Fibroblast of lung (primary cell): ENCODE results near the gene GCLM. TPM values are rescaled to one million over a fixed set of nuclear protein-coding genes. Genes with fewer than 3 reads are reported as not detected.

ENCODE experiments used
- DNase-seq, 2 donors: peaks; one replicate each; pipeline versions ENCODE4 v3.0.0 to v3.0.0-alpha.2; 2010; ENCODE audit warnings: low read depth in 2 of 2
- H2AFZ ChIP-seq: 2 replicates; pipeline ENCODE4 v1.5.1; 2012; ENCODE audit warnings: low read length, control low read depth, inconsistent platforms
- H3K27ac ChIP-seq: 2 replicates; pipeline ENCODE4 v1.5.1; 2011; ENCODE audit warnings: low read length, control low read depth; ENCODE audit not compliant: insufficient read depth
- H3K27me3 ChIP-seq: 2 replicates; pipeline ENCODE4 v1.5.1; 2011; ENCODE audit warnings: mild to moderate bottlenecking, low read length; ENCODE audit not compliant: control insufficient read depth, insufficient read depth
- H3K36me3 ChIP-seq: 2 replicates; pipeline ENCODE4 v1.5.1; 2011; ENCODE audit warnings: low read length; ENCODE audit not compliant: control insufficient read depth, insufficient read depth
- H3K4me1 ChIP-seq: 2 replicates; pipeline ENCODE4 v1.5.1; 2011; ENCODE audit warnings: low read length; ENCODE audit not compliant: control insufficient read depth, insufficient read depth; ENCODE audit errors: extremely low read depth
- H3K4me2 ChIP-seq: 2 replicates; pipeline ENCODE4 v1.5.1; 2011; ENCODE audit warnings: low read length, control low read depth; ENCODE audit not compliant: insufficient read depth; ENCODE audit errors: extremely low read depth
- H3K4me3 ChIP-seq, 4 experiments: fragments of 200-600 bp in 1 of 4; sonication (generic) in 1 of 4; replicated peaks in 1 of 4; 2 replicates each; pipeline ENCODE4 v1.5.1; 2011 to 2016; ENCODE audit warnings: low read length in 4 of 4, low read depth in 3 of 4, mild to moderate bottlenecking in 3 of 4, control low read depth in 2 of 4, inconsistent platforms in 1 of 4, mixed read lengths in 1 of 4; ENCODE audit not compliant: insufficient read depth in 1 of 4; ENCODE audit errors: control extremely low read depth in 1 of 4
- H3K79me2 ChIP-seq: 2 replicates; pipeline ENCODE4 v1.5.1; 2012; ENCODE audit warnings: mild to moderate bottlenecking, low read length, inconsistent platforms; ENCODE audit not compliant: control insufficient read depth, insufficient read depth
- H3K9ac ChIP-seq: 2 replicates; pipeline ENCODE4 v1.5.1; 2011; ENCODE audit warnings: mild to moderate bottlenecking, low read length, control low read depth; ENCODE audit not compliant: insufficient read depth
- H3K9me3 ChIP-seq: 2 replicates; pipeline ENCODE4 v1.5.1; 2012; ENCODE audit warnings: low read depth, low read length; ENCODE audit not compliant: control insufficient read depth, insufficient read depth
- H4K20me1 ChIP-seq: 2 replicates; pipeline ENCODE4 v1.5.1; 2011; ENCODE audit warnings: low read length; ENCODE audit not compliant: control insufficient read depth, insufficient read depth; ENCODE audit errors: extremely low read depth
- EZH2 ChIP-seq: IDR thresholded peaks from 2 replicates; pipeline ENCODE4 v1.5.1; 2012; ENCODE audit warnings: low read length, control low read depth, mild to moderate bottlenecking; ENCODE audit errors: missing control alignments
- polyA plus RNA-seq, 2 donors: library from polyadenylated mRNA; depleted of rRNA in 1 of 2; stranded (reverse) in 1 of 2; unstranded in 1 of 2; fragments of >200 nt; gene quantifications; 2 replicates each; pipeline ENCODE4 v1.2.1, GENCODE V29; 2011 to 2012; ENCODE audit warnings: missing spikeins in 1 of 2
- total RNA-seq: library from RNA; depleted of rRNA; stranded (reverse); fragments of >200 nt; gene quantifications from 2 replicates; pipeline ENCODE4 v1.2.1, GENCODE V29; 2014
- TF ChIP-seq, protein P1 (sequence below), 2 donors: IDR thresholded peaks in 1 of 2; conservative IDR thresholded peaks in 1 of 2; 1 replicate in 1 of 2; 2 replicates in 1 of 2; pipeline ENCODE4 v1.5.1; 2011 to 2012; ENCODE audit warnings: low read length in 2 of 2, control low read depth in 1 of 2, inconsistent platforms in 1 of 2, low read depth in 1 of 2, mild to moderate bottlenecking in 1 of 2

The GCLM gene
- total and polyA plus RNA-seq, 2 donors (not counting 1 experiment from before 2014, with no cell fraction given) = 28.6 to 45.4 TPM

- Histone ChIP-seq H3K9me3 (no peaks in the 10 kb centered on the region), H3K4me1 (peaks cover 11% of the 10 kb centered on the region), H3K4me3 (no peak overlapping the region), H3K9ac (no peak overlapping the region), H3K36me3 (no peaks in the 10 kb centered on the region), H3K27ac (no peak overlapping the region), H3K4me2 (no peak overlapping the region), H4K20me1 (no peaks in the 10 kb centered on the region), H3K27me3 (no peaks in the 10 kb centered on the region), H2AFZ (no peak overlapping the region), H3K79me2 (no peaks in the 10 kb centered on the region)
- TF ChIP-seq, protein P1, sequence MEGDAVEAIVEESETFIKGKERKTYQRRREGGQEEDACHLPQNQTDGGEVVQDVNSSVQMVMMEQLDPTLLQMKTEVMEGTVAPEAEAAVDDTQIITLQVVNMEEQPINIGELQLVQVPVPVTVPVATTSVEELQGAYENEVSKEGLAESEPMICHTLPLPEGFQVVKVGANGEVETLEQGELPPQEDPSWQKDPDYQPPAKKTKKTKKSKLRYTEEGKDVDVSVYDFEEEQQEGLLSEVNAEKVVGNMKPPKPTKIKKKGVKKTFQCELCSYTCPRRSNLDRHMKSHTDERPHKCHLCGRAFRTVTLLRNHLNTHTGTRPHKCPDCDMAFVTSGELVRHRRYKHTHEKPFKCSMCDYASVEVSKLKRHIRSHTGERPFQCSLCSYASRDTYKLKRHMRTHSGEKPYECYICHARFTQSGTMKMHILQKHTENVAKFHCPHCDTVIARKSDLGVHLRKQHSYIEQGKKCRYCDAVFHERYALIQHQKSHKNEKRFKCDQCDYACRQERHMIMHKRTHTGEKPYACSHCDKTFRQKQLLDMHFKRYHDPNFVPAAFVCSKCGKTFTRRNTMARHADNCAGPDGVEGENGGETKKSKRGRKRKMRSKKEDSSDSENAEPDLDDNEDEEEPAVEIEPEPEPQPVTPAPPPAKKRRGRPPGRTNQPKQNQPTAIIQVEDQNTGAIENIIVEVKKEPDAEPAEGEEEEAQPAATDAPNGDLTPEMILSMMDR (conservative IDR thresholded peaks at IDR 0.05 in 1 of 2, IDR thresholded peaks at IDR 0.05 in 1 of 2; ENCODE audit: low read depth in 1 of 2, low read length in 2 of 2) = no peak
- no peak for TF ChIP-seq EZH2
- peak; percentile 90 to 91 for DNase-seq
Measured at GRCh38 chr1:93839307-93839706, 69.9 kb downstream of the GCLM start.

DNA sequence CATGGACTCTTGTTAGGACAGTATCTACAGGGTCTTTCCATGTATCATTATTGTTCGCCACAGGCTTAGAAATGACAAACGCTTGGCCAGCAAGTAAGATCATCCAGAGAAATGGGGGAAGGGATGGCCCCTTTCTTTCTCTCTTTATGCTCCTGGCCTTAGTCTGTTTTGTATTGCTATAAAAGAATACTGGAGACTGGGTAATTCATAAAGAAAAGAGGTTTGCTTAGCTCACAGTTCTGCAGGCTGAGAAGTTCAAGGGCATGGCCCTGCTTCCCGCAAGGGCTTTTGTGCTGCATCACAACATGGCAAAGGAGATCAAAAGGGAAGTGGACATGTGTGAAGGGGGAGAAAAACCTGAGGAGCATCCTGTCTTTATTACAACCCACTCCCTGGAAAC is 71.3 kb downstream of the GCLM start:
- no peak for DNase-seq
- H3K9ac ChIP-seq = no peak overlapping the region
- no peak overlapping the region for H3K27ac ChIP-seq
- no peak overlapping the region for H3K4me3 ChIP-seq
- H2AFZ ChIP-seq = no peak overlapping the region
- no peaks in the 10 kb centered on the region for H3K27me3 ChIP-seq
- H3K9me3 ChIP-seq = no peaks in the 10 kb centered on the region
- no peaks in the 10 kb centered on the region for H4K20me1 ChIP-seq
- peaks cover 8% of the 10 kb centered on the region for H3K4me1 ChIP-seq
- H3K36me3 ChIP-seq = no peaks in the 10 kb centered on the region
- no peak overlapping the region for H3K4me2 ChIP-seq
- TF ChIP-seq, protein P1 (conservative IDR thresholded peaks at IDR 0.05 in 1 of 2, IDR thresholded peaks at IDR 0.05 in 1 of 2; ENCODE audit: low read depth in 1 of 2, low read length in 2 of 2) = no peak
- TF ChIP-seq EZH2 = no peak
- no peaks in the 10 kb centered on the region for H3K79me2 ChIP-seq

Other genes starting within 250 kb of the GCLM start
- gene BCAR3, start 227.6 kb downstream of the GCLM start, total RNA-seq = 34.4 and 35.2 TPM in 2 replicates
- 12.6 and 19.9 TPM in 2 replicates for gene BCAR3, start 227.6 kb downstream of the GCLM start, polyA plus RNA-seq
- 19.2 and 20.8 TPM in 2 replicates for gene DNTTIP2, start 30.2 kb downstream of the GCLM start, total RNA-seq
- gene DNTTIP2, start 30.2 kb downstream of the GCLM start, polyA plus RNA-seq = 32.8 and 34.9 TPM in 2 replicates
- 0.26 and 0.33 TPM in 2 replicates for gene ABCA4, start 211.7 kb upstream of the GCLM start, total RNA-seq
- 0.02 and 0.07 TPM in 2 replicates for gene ABCA4, start 211.7 kb upstream of the GCLM start, polyA plus RNA-seq